ENCODE data around the gene ATXN3L. TPM values are rescaled to one million over a fixed set of nuclear protein-coding genes. Genes with fewer than 3 reads are reported as not detected.

Gene ATXN3L
- total RNA-seq, 1 donor from 2014 or later = not detected

DNA sequence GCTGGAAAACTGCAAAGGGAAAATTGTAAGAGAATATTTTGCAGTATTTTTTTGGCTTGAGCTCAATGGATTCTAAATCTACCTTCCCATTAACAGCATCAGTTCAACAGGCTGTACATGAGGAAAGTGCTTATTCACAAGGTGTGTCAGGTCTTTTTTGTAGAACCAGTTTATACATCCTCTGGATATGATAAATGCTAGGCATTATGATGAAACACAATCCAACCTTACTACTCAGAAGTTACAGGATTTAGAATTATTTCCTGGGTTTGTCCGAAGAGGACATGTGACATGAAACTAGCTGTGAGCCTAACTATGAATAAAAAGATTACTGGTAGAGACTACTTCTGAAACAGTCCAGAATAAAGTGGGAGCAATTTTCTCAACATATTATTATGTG, 49.5 kb downstream of the ATXN3L start:
- DNase-seq (ENCODE audit: low spot score) = no peak

DNA sequence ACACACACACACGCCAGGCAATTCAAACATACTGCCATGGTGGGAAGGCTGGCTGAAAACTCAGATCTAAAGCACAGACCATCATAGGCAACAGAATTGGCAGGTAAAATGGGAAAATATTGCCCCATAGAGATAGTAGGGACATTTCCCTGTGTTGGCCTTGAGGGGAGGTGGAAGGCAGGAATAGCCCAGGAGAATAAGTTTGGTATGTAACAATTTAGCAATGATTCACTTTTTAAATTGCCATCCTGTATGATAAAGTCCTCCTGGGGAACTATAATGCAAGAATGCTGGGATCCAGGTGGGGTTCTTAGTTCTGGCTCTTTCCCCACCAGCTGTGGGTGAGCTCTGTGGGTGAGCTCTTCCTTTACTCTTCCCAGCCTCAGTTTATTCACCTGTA, 51.0 kb downstream of the ATXN3L start:
- no peak for DNase-seq (ENCODE audit: low spot score)

Other genes with a start within 250 kb of the ATXN3L start
- gene EGFL6, start 249.5 kb upstream of the ATXN3L start, total RNA-seq = 15.7 TPM